ENCODE results near the gene SLC1A2. TPM values are rescaled to one million over a fixed set of nuclear protein-coding genes. Genes with fewer than 3 reads are reported as not detected.

The SLC1A2 gene
- total RNA-seq, 4 donors from 2014 or later = 0.84 to 2.1 (median 1.2) TPM

- intact Hi-C loops (cut with DNase I; ENCODE audit: low total_unique reads) = no loop called here
Observed at GRCh38 chr11:35236667-35237003, 182.7 kb downstream of the SLC1A2 start.

DNA sequence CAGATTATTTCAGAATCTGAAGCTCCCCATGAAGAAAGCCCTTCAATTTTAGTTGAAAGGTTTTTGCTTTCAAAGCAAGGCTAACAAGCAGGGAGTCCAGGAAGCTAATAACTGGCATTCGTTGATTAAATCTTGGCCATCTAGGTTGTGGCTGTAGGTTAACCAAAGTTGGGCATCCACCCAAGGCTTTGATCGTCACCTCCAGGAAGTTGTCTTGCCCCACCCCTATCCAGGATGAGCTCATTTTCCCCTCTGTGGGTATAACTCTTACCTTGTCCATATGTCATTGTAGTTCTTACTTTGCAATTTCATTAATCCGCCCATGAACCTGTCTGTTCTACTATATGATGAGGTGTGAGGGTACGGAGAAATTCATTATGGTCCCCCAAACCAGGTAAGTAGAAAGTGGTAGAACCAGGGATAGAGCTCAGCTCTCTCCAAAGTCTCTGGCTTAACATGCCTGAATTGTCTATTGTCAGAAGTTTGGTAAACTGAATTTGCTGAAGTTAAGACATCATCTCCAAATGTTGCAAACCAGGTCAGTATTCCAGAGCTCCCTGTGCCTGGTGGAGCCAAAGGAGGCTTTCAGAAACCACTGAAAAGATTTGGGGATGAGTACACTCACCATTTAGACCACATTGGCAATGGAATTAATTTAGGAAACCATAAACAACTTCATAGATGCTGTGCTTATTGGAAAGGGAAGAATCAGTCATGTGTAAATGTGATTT lies 183.3 kb downstream of the SLC1A2 start:
- TF ChIP-seq POLR2A (IDR thresholded peaks at IDR 0.05) (no peak), CTCF (IDR thresholded peaks at IDR 0.05) (no peak)
- DNase-seq (ENCODE audit: low spot score in 2 of 2) = no peak
- intact Hi-C loops (cut with DNase I; ENCODE audit: low total_unique reads) = no loop called here
- no peak overlapping the region for H3K4me3 ChIP-seq (ENCODE audit: low read depth, poor library complexity, severe bottlenecking)
- 53 to 62% methylated on average over 4 of the region's 4 CpGs for WGBS, 2 donors

More at GRCh38 chr11:35236667-35237003, 182.7 kb downstream of the SLC1A2 start:
- H3K4me3 ChIP-seq (ENCODE audit: low read depth, poor library complexity, severe bottlenecking) = no peak overlapping the region
- no peak for TF ChIP-seq POLR2A (IDR thresholded peaks at IDR 0.05)
- no peak for TF ChIP-seq CTCF (IDR thresholded peaks at IDR 0.05)
- 30 to 47% methylated on average over 5 of the region's 5 CpGs for WGBS, 2 donors
- no peak for DNase-seq (ENCODE audit: low spot score in 2 of 2)

- DNase-seq (ENCODE audit: low spot score in 2 of 2) = no peak
- 0 to 95% methylated on average over 1 of the region's 1 CpG for WGBS, 2 donors
- TF ChIP-seq POLR2A (IDR thresholded peaks at IDR 0.05) = no peak
- TF ChIP-seq CTCF (IDR thresholded peaks at IDR 0.05) = no peak
- intact Hi-C loops (cut with DNase I; ENCODE audit: low total_unique reads) = no loop called here
- no peak overlapping the region for H3K4me3 ChIP-seq (ENCODE audit: low read depth, poor library complexity, severe bottlenecking)
Observed at GRCh38 chr11:35235498-35235897, 183.9 kb downstream of the SLC1A2 start.

DNA sequence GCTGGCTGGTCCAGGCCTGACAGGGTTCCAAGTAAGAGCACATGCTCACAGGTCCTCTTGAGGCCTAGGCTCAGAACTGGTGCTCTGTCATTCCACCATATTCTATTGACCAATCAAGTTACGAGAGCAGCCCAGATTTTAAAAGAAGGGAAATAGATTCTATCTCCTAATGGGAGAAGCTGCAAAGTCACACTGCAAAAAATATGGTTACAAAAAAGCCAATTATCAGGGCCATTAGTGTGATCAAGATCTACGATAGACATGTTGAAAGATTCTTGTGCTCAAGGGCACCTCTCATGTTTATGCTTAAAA lies 184.2 kb downstream of the SLC1A2 start:
- intact Hi-C loops (cut with DNase I; ENCODE audit: low total_unique reads) = no loop called here
- H3K4me3 ChIP-seq (ENCODE audit: low read depth, poor library complexity, severe bottlenecking) = no peak overlapping the region
- 87 to 89% methylated on average over 2 of the region's 2 CpGs for WGBS, 2 donors
- DNase-seq (ENCODE audit: low spot score in 2 of 2) = no peak
- no peak for TF ChIP-seq POLR2A (IDR thresholded peaks at IDR 0.05)
- no peak for TF ChIP-seq CTCF (IDR thresholded peaks at IDR 0.05)

GRCh38 chr11:35234460-35235156 lies 184.8 kb downstream of the SLC1A2 start:
- 84 to 92% methylated on average over 3 of the region's 3 CpGs for WGBS, 2 donors
- no peak for DNase-seq (ENCODE audit: low spot score in 2 of 2)
- intact Hi-C loops (cut with DNase I; ENCODE audit: low total_unique reads) = no loop called here
- TF ChIP-seq POLR2A (IDR thresholded peaks at IDR 0.05) = no peak
- no peak for TF ChIP-seq CTCF (IDR thresholded peaks at IDR 0.05)
- H3K4me3 ChIP-seq (ENCODE audit: low read depth, poor library complexity, severe bottlenecking) = no peak overlapping the region

Data from lower leg skin (tissue), 4 donors.